Measurements from ENCODE around the gene ZNRF3.
"Not testable (repeated sequence)": the region's sequence is repeated elsewhere in the genome, so short reads cannot be mapped to it uniquely, and the experiment has no call there.

- not testable (repeated sequence) for TF ChIP-seq CTCF (IDR thresholded peaks at IDR 0.05; ENCODE audit: insufficient read depth, low read depth, low read length); EZH2 (IDR thresholded peaks at IDR 0.05; ENCODE audit: insufficient read depth, low read length)
Observed at GRCh38 chr22:28908810-28909209, 25.4 kb downstream of the ZNRF3 start.
